Gastroesophageal sphincter (tissue), 3 donors: Measurements from ENCODE around the gene SPRR5.

ENCODE experiments used
- CTCF ChIP-seq, 4 experiments: fragments of 200-600 bp in 2 of 4; fragments of 450-650 bp in 2 of 4; sonication (generic) in 1 of 4; IDR thresholded peaks; one replicate each; pipeline ENCODE4 v1.5.1; 2017 to 2019; ENCODE audit warnings: antibody characterized with exemption in 4 of 4, mild to moderate bottlenecking in 2 of 4, moderate library complexity in 2 of 4
- POLR2A ChIP-seq, 2 donors: fragments of 450-650 bp; IDR thresholded peaks; one replicate each; pipeline ENCODE4 v1.6.1; 2017; ENCODE audit warnings: antibody characterized with exemption in 2 of 2, mild to moderate bottlenecking in 2 of 2, moderate library complexity in 1 of 2
- POLR2AphosphoS5 ChIP-seq: sonication (generic); formaldehyde crosslinking; IDR thresholded peaks from one replicate; pipeline ENCODE4 v1.6.1; 2017; ENCODE audit warnings: antibody characterized with exemption

GRCh38 chr1:152954436-152954835 is 7.4 kb downstream of the SPRR5 start:
- TF ChIP-seq CTCF (IDR thresholded peaks at IDR 0.05) = no peak
- no peak for TF ChIP-seq POLR2AphosphoS5
- TF ChIP-seq POLR2A (IDR thresholded peaks at IDR 0.05) = no peak
